HFFc6 (cell line): ENCODE data around the gene SLC37A3. TPM values are rescaled to one million over a fixed set of nuclear protein-coding genes. Genes with fewer than 3 reads are reported as not detected.

Experiments used
- DNase-seq: peaks from one replicate; pipeline ENCODE4 v3.0.0-alpha.2; 2018
- H3K27ac Mint-ChIP-seq: 2 replicates; pipeline ENCODE4 v1.8.0; 2020; ENCODE audit warnings: mild to moderate bottlenecking, mixed read lengths
- H3K27me3 Mint-ChIP-seq: 2 replicates; pipeline ENCODE4 v1.8.0; 2021; ENCODE audit warnings: mild to moderate bottlenecking, moderate library complexity, mixed read lengths; ENCODE audit not compliant: insufficient read depth
- H3K36me3 Mint-ChIP-seq: 2 replicates; pipeline ENCODE4 v1.8.0; 2021; ENCODE audit warnings: low read depth, mixed read lengths
- H3K4me1 Mint-ChIP-seq: 2 replicates; pipeline ENCODE4 v1.8.0; 2020; ENCODE audit warnings: low read depth, mixed read lengths
- H3K4me3 Mint-ChIP-seq: 2 replicates; pipeline ENCODE4 v1.8.0; 2020; ENCODE audit warnings: mild to moderate bottlenecking, moderate library complexity, mixed read lengths
- H3K9me3 Mint-ChIP-seq: 2 replicates; pipeline ENCODE4 v1.8.0; 2020; ENCODE audit warnings: mild to moderate bottlenecking, mixed read lengths
- CTCF ChIP-seq: fragments of 200-600 bp; sonication (generic); IDR thresholded peaks from 2 replicates; pipeline ENCODE4 v1.5.0; 2021; ENCODE audit warnings: antibody characterized with exemption, mild to moderate bottlenecking
- total RNA-seq, 6 experiments: library from RNA; stranded (reverse); fragmentation: NEBNext Ultra II Directional; extraction: Animal tissue kit (Norgen Biotek cat#: 25700); gene quantifications; 2 replicates in 1 of 6; 3 replicates in 5 of 6; pipeline ENCODE4 v1.2.3, GENCODE V29; 2021

SLC37A3 gene
- total RNA-seq, 6 experiments from 2014 or later, result 26.3 to 32.8 (median 27.1) TPM

- H3K36me3 Mint-ChIP-seq, result 0 out of 2 replicates have a peak, but pooled peaks cover 10% of the 10 kb centered on the region
- H3K4me1 Mint-ChIP-seq, result no peaks in the 10 kb centered on the region
These were observed 67.7 kb downstream of the SLC37A3 start for GRCh38 chr7:140330595-140330994.

DNA sequence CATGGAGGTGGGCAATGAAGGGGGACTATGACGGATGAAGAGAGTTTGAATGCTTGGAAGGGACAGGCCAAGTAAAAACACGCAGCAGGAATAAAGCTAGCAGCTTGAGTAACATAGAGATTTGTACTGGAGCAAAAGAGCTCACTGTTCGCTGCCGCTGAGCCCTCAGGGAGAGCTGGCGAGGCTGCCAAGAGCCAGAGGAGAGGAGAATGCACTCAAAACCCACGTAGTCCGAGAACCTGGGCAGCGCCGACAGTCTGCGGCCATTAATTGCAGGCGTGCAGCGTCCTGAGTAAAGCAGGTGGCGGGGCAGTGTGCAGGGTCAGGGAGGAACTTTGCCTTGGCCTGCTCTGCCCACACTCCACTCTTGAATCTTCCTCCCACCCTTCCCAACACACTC is 68.2 kb downstream of the SLC37A3 start:
- H3K27me3 Mint-ChIP-seq, result peaks cover 7% of the 10 kb centered on the region
- no peak for TF ChIP-seq CTCF
- H3K27ac Mint-ChIP-seq, result no peak overlapping the region
- no peak overlapping the region for H3K4me3 Mint-ChIP-seq
- no peaks in the 10 kb centered on the region for H3K9me3 Mint-ChIP-seq
- H3K4me1 Mint-ChIP-seq, result no peaks in the 10 kb centered on the region
- H3K36me3 Mint-ChIP-seq, result 0 out of 2 replicates have a peak, but pooled peaks cover 6% of the 10 kb centered on the region
- no peak for DNase-seq

More at GRCh38 chr7:140330595-140330994, 67.7 kb downstream of the SLC37A3 start:
- no peak for TF ChIP-seq CTCF
- Mint-ChIP-seq H3K27ac (no peak overlapping the region), H3K27me3 (peaks cover 7% of the 10 kb centered on the region), H3K4me3 (no peak overlapping the region), H3K9me3 (no peaks in the 10 kb centered on the region)
- DNase-seq, result no peak

DNA sequence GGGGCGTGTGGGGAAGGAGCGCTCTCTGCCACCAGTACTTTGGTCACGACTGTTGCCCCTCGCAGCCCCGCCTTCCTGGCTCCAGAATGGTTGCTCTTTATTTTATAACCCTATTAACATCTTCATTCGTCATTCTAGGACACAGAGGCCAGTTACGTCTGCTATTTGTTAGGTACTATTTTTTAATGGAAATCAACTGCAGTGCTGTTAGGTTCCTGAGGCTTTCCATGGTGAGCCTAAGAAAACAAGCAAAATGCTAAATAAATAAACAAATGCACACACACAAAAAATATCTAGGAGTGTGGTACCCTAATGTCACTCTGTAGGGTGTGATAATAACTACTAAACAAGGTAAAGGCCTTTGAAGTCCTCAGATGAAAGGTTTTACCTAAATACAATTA is 71.1 kb downstream of the SLC37A3 start:
- no peaks in the 10 kb centered on the region for H3K36me3 Mint-ChIP-seq
- no peak for DNase-seq
- no peak for TF ChIP-seq CTCF
- no peak overlapping the region for H3K27ac Mint-ChIP-seq
- no peaks in the 10 kb centered on the region for H3K4me1 Mint-ChIP-seq
- no peaks in the 10 kb centered on the region for H3K9me3 Mint-ChIP-seq
- no peak overlapping the region for H3K4me3 Mint-ChIP-seq
- peaks cover 7% of the 10 kb centered on the region for H3K27me3 Mint-ChIP-seq

- Mint-ChIP-seq H3K36me3 (no peaks in the 10 kb centered on the region), H3K4me3 (no peak overlapping the region), H3K27ac (no peak overlapping the region; the same call in 1 of the 2 replicates), H3K9me3 (no peaks in the 10 kb centered on the region), H3K27me3 (peaks cover 7% of the 10 kb centered on the region), H3K4me1 (no peaks in the 10 kb centered on the region)
- peak; percentile 57 for DNase-seq
- TF ChIP-seq CTCF, result peak; percentile 78
These were observed 72.0 kb downstream of the SLC37A3 start for GRCh38 chr7:140326116-140326928.

- Mint-ChIP-seq H3K4me3 (no peak overlapping the region), H3K4me1 (no peaks in the 10 kb centered on the region)
- no peak for TF ChIP-seq CTCF
These were observed 72.7 kb downstream of the SLC37A3 start for GRCh38 chr7:140325600-140325999.

More at GRCh38 chr7:140325600-140325999, 72.7 kb downstream of the SLC37A3 start:
- no peaks in the 10 kb centered on the region for H3K9me3 Mint-ChIP-seq
- DNase-seq, result no peak
- peaks cover 5% of the 10 kb centered on the region for H3K27me3 Mint-ChIP-seq
- no peak overlapping the region for H3K27ac Mint-ChIP-seq
- no peaks in the 10 kb centered on the region for H3K36me3 Mint-ChIP-seq
